T-helper 2 cell treated with Interferon-gamma antibody and Interleukin-4, amounts not matched to agents 100 ng/mL and 5 ng/mL, for 36 hours (primary cell): ENCODE measurements around the gene ST6GALNAC6. TPM values are rescaled to one million over a fixed set of nuclear protein-coding genes. Genes with fewer than 3 reads are reported as not detected.
"Not testable (repeated sequence)": the region's sequence is repeated elsewhere in the genome, so short reads cannot be mapped to it uniquely, and the experiment has no call there.

Experiments
- intact Hi-C: fragments of 100-400 bp; cut with micrococcal nuclease; formaldehyde crosslinking; loops from one replicate; pipeline ENCODE4 v1.15.1; 2023
- total RNA-seq: library from RNA; stranded (reverse); gene quantifications from 2 replicates; pipeline ENCODE4 v1.2.3, GENCODE V29; 2022

The ST6GALNAC6 gene
- total RNA-seq, 1 donor from 2014 or later: 96.1 TPM

GRCh38 chr9:127858041-127858512 lies 41.3 kb downstream of the ST6GALNAC6 start:
- intact Hi-C loops: no loop called here

- intact Hi-C loops: no loop called here
These were observed 42.1 kb downstream of the ST6GALNAC6 start for GRCh38 chr9:127857278-127857677.

GRCh38 chr9:127856729-127857116 lies 42.7 kb downstream of the ST6GALNAC6 start:
- intact Hi-C loops: no loop called here

GRCh38 chr9:127856094-127856728 lies 43.2 kb downstream of the ST6GALNAC6 start:
- intact Hi-C loops: no loop called here

- intact Hi-C loops: no loop called here
These were observed 43.9 kb downstream of the ST6GALNAC6 start for GRCh38 chr9:127855522-127855921.

GRCh38 chr9:127854960-127855359 lies 44.4 kb downstream of the ST6GALNAC6 start:
- intact Hi-C loops: no loop called here

GRCh38 chr9:127854184-127854806 lies 45.1 kb downstream of the ST6GALNAC6 start, which contains the start of gene ENG:
Gene ENG, minus strand, starts transcription at chr9:127854658. Its CDS starts 303 bp downstream, at chr9:127854355.
- intact Hi-C loops: no loop called here

GRCh38 chr9:127853312-127854183 lies 45.9 kb downstream of the ST6GALNAC6 start:
- intact Hi-C loops: no loop called here

GRCh38 chr9:127852829-127853228 lies 46.6 kb downstream of the ST6GALNAC6 start:
- intact Hi-C loops: no loop called here

GRCh38 chr9:127850286-127850830 lies 49.0 kb downstream of the ST6GALNAC6 start:
- intact Hi-C loops: no loop called here

GRCh38 chr9:127848756-127849504 lies 50.5 kb downstream of the ST6GALNAC6 start:
- intact Hi-C loops: no loop called here

- intact Hi-C loops: no loop called here
These were observed 51.3 kb downstream of the ST6GALNAC6 start for GRCh38 chr9:127847833-127848755.

- intact Hi-C loops: no loop called here
These were observed 52.3 kb downstream of the ST6GALNAC6 start for GRCh38 chr9:127847178-127847510.

GRCh38 chr9:127846443-127847177 lies 52.8 kb downstream of the ST6GALNAC6 start:
- intact Hi-C loops: no loop called here

- intact Hi-C loops: not testable (repeated sequence)
These were observed 53.8 kb downstream of the ST6GALNAC6 start for GRCh38 chr9:127845619-127846018.

- intact Hi-C loops: no loop called here
These were observed 54.5 kb downstream of the ST6GALNAC6 start for GRCh38 chr9:127844821-127845359.

GRCh38 chr9:127841087-127841835 lies 58.1 kb downstream of the ST6GALNAC6 start:
- intact Hi-C loops: no loop called here

- intact Hi-C loops: no loop called here
These were observed 60.9 kb downstream of the ST6GALNAC6 start for GRCh38 chr9:127838375-127839078.
